ENCODE results near the gene ZZZ3.

- TF ChIP-seq CTCF (IDR thresholded peaks at IDR 0.05): peak in 1 of 3 experiments; percentile 50
- no peak for TF ChIP-seq POLR2A (IDR thresholded peaks at IDR 0.05; ENCODE audit: low read depth)
- no peak for TF ChIP-seq EP300 (IDR thresholded peaks at IDR 0.05)
- TF ChIP-seq POLR2AphosphoS5 (IDR thresholded peaks at IDR 0.05): no peak
Observed at GRCh38 chr1:77687519-77687906, 5.1 kb upstream of the ZZZ3 start.
